Chondrocyte (in vitro differentiated cells): Measurements from ENCODE around the gene CMKLR1. TPM values are rescaled to one million over a fixed set of nuclear protein-coding genes. Genes with fewer than 3 reads are reported as not detected.

Source experiments
- DNase-seq: peaks from one replicate; pipeline ENCODE4 v3.0.0; 2021; ENCODE audit warnings: mixed read lengths, low spot score
- H3K27ac Mint-ChIP-seq: one replicate; pipeline ENCODE4 v1.8.0; 2021; ENCODE audit warnings: mild to moderate bottlenecking, moderate library complexity, mixed read lengths; ENCODE audit not compliant: unreplicated experiment
- H3K27me3 Mint-ChIP-seq: 2 replicates; pipeline ENCODE4 v1.8.0; 2021; ENCODE audit warnings: low read depth, mixed read lengths
- H3K36me3 Mint-ChIP-seq: 2 replicates; pipeline ENCODE4 v1.8.0; 2021; ENCODE audit warnings: low read depth, mixed read lengths
- H3K4me1 Mint-ChIP-seq: 2 replicates; pipeline ENCODE4 v1.8.0; 2021; ENCODE audit warnings: low read depth, mild to moderate bottlenecking, mixed read lengths
- H3K4me3 Mint-ChIP-seq: one replicate; pipeline ENCODE4 v1.8.0; 2021; ENCODE audit warnings: mild to moderate bottlenecking, moderate library complexity, mixed read lengths; ENCODE audit not compliant: unreplicated experiment
- H3K9me3 Mint-ChIP-seq: 2 replicates; pipeline ENCODE4 v1.8.0; 2021; ENCODE audit warnings: low read depth, mixed read lengths
- total RNA-seq: library from RNA; stranded (reverse); gene quantifications from 3 replicates; pipeline ENCODE4 v1.2.1, GENCODE V29; 2021
- TF ChIP-seq, protein P1 (sequence below): fragments of 200-600 bp; sonication (generic); IDR thresholded peaks from 2 replicates; pipeline ENCODE4 v1.5.0; 2021; ENCODE audit warnings: antibody characterized with exemption, mild to moderate bottlenecking, moderate library complexity

Gene CMKLR1
- total RNA-seq, 1 donor from 2014 or later: 31.2 TPM

- Mint-ChIP-seq H3K27ac (no peak overlapping the region), H3K9me3 (no peaks in the 10 kb centered on the region), H3K27me3 (peaks cover 35% of the 10 kb centered on the region), H3K4me3 (no peak overlapping the region), H3K4me1 (no peaks in the 10 kb centered on the region), H3K36me3 (no peaks in the 10 kb centered on the region)
- DNase-seq: no peak
- TF ChIP-seq, protein P1, sequence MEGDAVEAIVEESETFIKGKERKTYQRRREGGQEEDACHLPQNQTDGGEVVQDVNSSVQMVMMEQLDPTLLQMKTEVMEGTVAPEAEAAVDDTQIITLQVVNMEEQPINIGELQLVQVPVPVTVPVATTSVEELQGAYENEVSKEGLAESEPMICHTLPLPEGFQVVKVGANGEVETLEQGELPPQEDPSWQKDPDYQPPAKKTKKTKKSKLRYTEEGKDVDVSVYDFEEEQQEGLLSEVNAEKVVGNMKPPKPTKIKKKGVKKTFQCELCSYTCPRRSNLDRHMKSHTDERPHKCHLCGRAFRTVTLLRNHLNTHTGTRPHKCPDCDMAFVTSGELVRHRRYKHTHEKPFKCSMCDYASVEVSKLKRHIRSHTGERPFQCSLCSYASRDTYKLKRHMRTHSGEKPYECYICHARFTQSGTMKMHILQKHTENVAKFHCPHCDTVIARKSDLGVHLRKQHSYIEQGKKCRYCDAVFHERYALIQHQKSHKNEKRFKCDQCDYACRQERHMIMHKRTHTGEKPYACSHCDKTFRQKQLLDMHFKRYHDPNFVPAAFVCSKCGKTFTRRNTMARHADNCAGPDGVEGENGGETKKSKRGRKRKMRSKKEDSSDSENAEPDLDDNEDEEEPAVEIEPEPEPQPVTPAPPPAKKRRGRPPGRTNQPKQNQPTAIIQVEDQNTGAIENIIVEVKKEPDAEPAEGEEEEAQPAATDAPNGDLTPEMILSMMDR: no peak
Observed at GRCh38 chr12:108277613-108278012, 61.5 kb downstream of the CMKLR1 start.

- no peaks in the 10 kb centered on the region for H3K36me3 Mint-ChIP-seq
- no peak for DNase-seq
- no peak overlapping the region for H3K4me3 Mint-ChIP-seq
- peaks cover 5% of the 10 kb centered on the region for H3K9me3 Mint-ChIP-seq
- H3K4me1 Mint-ChIP-seq: no peaks in the 10 kb centered on the region
- no peak overlapping the region for H3K27ac Mint-ChIP-seq
- H3K27me3 Mint-ChIP-seq: peaks cover 22% of the 10 kb centered on the region
- TF ChIP-seq, protein P1: no peak
Observed at GRCh38 chr12:108273217-108273616, 65.9 kb downstream of the CMKLR1 start.

DNA sequence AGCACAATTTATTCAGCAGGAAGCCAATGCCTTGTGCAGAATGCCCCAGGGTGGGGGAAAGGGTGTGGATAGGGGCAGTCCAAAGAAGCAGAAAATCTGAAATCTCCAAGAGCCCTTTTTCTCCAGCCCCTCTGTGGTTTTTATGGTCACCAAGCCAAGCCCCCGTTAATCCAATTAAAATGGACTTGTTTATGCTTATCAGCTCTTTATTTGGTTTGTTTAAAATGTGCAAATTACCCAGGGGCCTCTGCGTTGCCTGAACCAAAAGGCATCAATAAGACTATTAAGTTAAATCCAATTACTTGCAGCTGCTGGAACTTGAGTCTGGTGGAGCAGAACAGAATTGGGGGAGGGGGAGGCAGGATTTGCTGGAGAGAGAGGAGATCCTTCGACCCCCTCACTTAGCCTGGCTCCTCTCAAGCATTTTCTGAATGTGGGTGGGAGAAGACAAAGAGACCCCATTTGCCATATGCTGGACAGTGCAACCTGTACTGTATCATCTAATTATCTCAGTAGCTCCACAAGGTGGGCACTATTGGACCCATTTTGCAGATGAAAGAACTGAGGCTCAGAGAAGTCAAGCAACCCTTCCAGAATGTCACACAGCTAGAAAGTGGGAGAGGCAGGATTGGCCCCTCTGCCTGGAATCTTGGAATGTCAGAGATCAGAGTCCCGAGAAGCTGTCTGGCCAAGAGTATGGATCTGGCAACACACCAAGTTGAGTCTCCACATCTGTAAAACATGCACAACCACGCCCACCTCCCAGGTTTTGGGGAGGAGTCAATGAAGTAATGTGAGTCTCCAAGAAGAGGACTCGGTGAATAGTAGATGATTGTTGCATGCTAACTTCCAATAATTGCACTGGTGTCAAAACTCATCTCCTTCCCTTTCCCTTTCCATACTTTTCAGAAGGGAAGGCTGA is 66.9 kb downstream of the CMKLR1 start:
- no peak for DNase-seq
- Mint-ChIP-seq H3K27me3 (peaks cover 18% of the 10 kb centered on the region), H3K9me3 (peaks cover 8% of the 10 kb centered on the region), H3K4me1 (no peaks in the 10 kb centered on the region), H3K36me3 (no peaks in the 10 kb centered on the region), H3K27ac (no peak overlapping the region), H3K4me3 (no peak overlapping the region)
- TF ChIP-seq, protein P1: no peak

GRCh38 chr12:108270849-108271143 is 68.3 kb downstream of the CMKLR1 start:
- no peak for DNase-seq
- Mint-ChIP-seq H3K4me1 (no peaks in the 10 kb centered on the region), H3K9me3 (peaks cover 8% of the 10 kb centered on the region), H3K36me3 (no peaks in the 10 kb centered on the region), H3K4me3 (no peak overlapping the region), H3K27me3 (peaks cover 25% of the 10 kb centered on the region), H3K27ac (no peak overlapping the region)
- TF ChIP-seq, protein P1: no peak

- H3K4me3 Mint-ChIP-seq: no peak overlapping the region
- no peak for DNase-seq
- H3K36me3 Mint-ChIP-seq: no peaks in the 10 kb centered on the region
- TF ChIP-seq, protein P1: no peak
- H3K9me3 Mint-ChIP-seq: peaks cover 8% of the 10 kb centered on the region
- H3K27ac Mint-ChIP-seq: no peak overlapping the region
- H3K4me1 Mint-ChIP-seq: no peaks in the 10 kb centered on the region
- peaks cover 25% of the 10 kb centered on the region for H3K27me3 Mint-ChIP-seq
Observed at GRCh38 chr12:108270035-108270848, 68.9 kb downstream of the CMKLR1 start.
